GF-D8 (cell line): ENCODE results near the gene ZNF860.
"Not testable (repeated sequence)": the region's sequence is repeated elsewhere in the genome, so short reads cannot be mapped to it uniquely, and the experiment has no call there.

Experiments used
- DNase-seq: peaks from one replicate; lab custom pipeline; 2025; lab: John Stamatoyannopoulos, UW

Gene ZNF860

GRCh38 chr3:31960793-31961431 is 20.6 kb upstream of the ZNF860 start:
- no peak for DNase-seq

- DNase-seq = no peak
Measured at GRCh38 chr3:31962801-31963205, 18.7 kb upstream of the ZNF860 start.

GRCh38 chr3:31966978-31967591 is 14.5 kb upstream of the ZNF860 start:
- DNase-seq = no peak

- no peak for DNase-seq
Measured at GRCh38 chr3:31967592-31967991, 14.0 kb upstream of the ZNF860 start.

- DNase-seq = no peak
Measured at GRCh38 chr3:31968369-31968926, 13.1 kb upstream of the ZNF860 start.

GRCh38 chr3:31968927-31969418 is 12.6 kb upstream of the ZNF860 start:
- DNase-seq = no peak

- no peak for DNase-seq
Measured at GRCh38 chr3:31971607-31972006, 9.9 kb upstream of the ZNF860 start.

GRCh38 chr3:31973081-31973480 is 8.5 kb upstream of the ZNF860 start:
- no peak for DNase-seq

- DNase-seq = no peak
Measured at GRCh38 chr3:31973837-31974236, 7.7 kb upstream of the ZNF860 start.

GRCh38 chr3:31974471-31974870 is 7.1 kb upstream of the ZNF860 start:
- no peak for DNase-seq

- no peak for DNase-seq
Measured at GRCh38 chr3:31974964-31975363, 6.6 kb upstream of the ZNF860 start.

GRCh38 chr3:31976302-31976701 is 5.2 kb upstream of the ZNF860 start:
- no peak for DNase-seq

- no peak for DNase-seq
Measured at GRCh38 chr3:31977736-31978135, 3.8 kb upstream of the ZNF860 start.

GRCh38 chr3:31978553-31978952 is 3.0 kb upstream of the ZNF860 start:
- no peak for DNase-seq

- no peak for DNase-seq
Measured at GRCh38 chr3:31979001-31979697, 2.4 kb upstream of the ZNF860 start.

GRCh38 chr3:31980530-31981205 is 882 bp upstream of the ZNF860 start:
- DNase-seq = no peak

GRCh38 chr3:31984321-31984720 is 2.8 kb downstream of the ZNF860 start:
- no peak for DNase-seq

- DNase-seq = no peak
Measured at GRCh38 chr3:31985831-31986230, 4.3 kb downstream of the ZNF860 start.

GRCh38 chr3:31988271-31988670 is 6.7 kb downstream of the ZNF860 start:
- no peak for DNase-seq

- not testable (repeated sequence) for DNase-seq
Measured at GRCh38 chr3:31992995-31993394, 11.4 kb downstream of the ZNF860 start.

- no peak for DNase-seq
Measured at GRCh38 chr3:31993843-31994242, 12.3 kb downstream of the ZNF860 start.

- not testable (repeated sequence) for DNase-seq
Measured at GRCh38 chr3:31995026-31995425, 13.5 kb downstream of the ZNF860 start.
